HEK293 (cell line): ENCODE results near the gene DEFB128.
A peak's percentile ranks its signal among the peaks of the same experiment; 100 is the strongest.

ENCODE experiments used
- CTCF ChIA-PET: fragments of 350-600 bp; formaldehyde crosslinking; extraction: SDS; loops from one replicate; lab custom pipeline; 2021; ENCODE audit warnings: antibody characterized with exemption; lab: Yijun Ruan, JAX
- POLR2A ChIA-PET: fragments of 300-600 bp; formaldehyde crosslinking; extraction: SDS; loops from one replicate; lab custom pipeline; 2020; ENCODE audit warnings: antibody characterized with exemption, inconsistent platforms; lab: Yijun Ruan, JAX
- H3K27ac ChIP-seq: fragments of 200-500 bp; sonication (Bioruptor generic); 2 replicates; pipeline ENCODE4 v1.5.1; 2014; ENCODE audit warnings: low read depth, low read length, control low read depth, inconsistent platforms; ENCODE audit errors: extremely low read depth
- H3K36me3 ChIP-seq, 2 experiments: fragments of 200-500 bp in 1 of 2; sonication (Bioruptor generic) in 1 of 2; 1 replicate in 1 of 2; 2 replicates in 1 of 2; pipeline ENCODE4 v1.5.1; 2014 to 2017; ENCODE audit warnings: inconsistent platforms in 2 of 2, low read length in 2 of 2; ENCODE audit not compliant: control insufficient read depth in 2 of 2, insufficient read depth in 1 of 2
- H3K4me1 ChIP-seq: fragments of 200-500 bp; sonication (Bioruptor generic); 2 replicates; pipeline ENCODE4 v1.5.1; 2014; ENCODE audit warnings: mild to moderate bottlenecking, low read length, inconsistent platforms; ENCODE audit not compliant: control insufficient read depth, insufficient read depth
- H3K4me3 ChIP-seq: 2 replicates; pipeline ENCODE4 v1.5.1; 2011; ENCODE audit warnings: low read depth, mild to moderate bottlenecking, control low read depth, low read length, moderate library complexity
- H3K9me3 ChIP-seq: fragments of 200-500 bp; sonication (Bioruptor generic); 2 replicates; pipeline ENCODE4 v1.5.1; 2014; ENCODE audit warnings: low read depth, low read length, inconsistent platforms; ENCODE audit not compliant: control insufficient read depth, insufficient read depth
- ATF2 ChIP-seq: fragments of 450-650 bp; formaldehyde crosslinking; IDR thresholded peaks from 2 replicates; pipeline ENCODE4 v1.5.1; 2016; ENCODE audit warnings: missing biosample characterization, missing genetic modification characterization, low read depth
- CTCF ChIP-seq: fragments of 450-650 bp; formaldehyde crosslinking; IDR thresholded peaks from 2 replicates; pipeline ENCODE4 v1.5.1; 2016; ENCODE audit warnings: missing biosample characterization, missing genetic modification characterization
- RBAK ChIP-seq: fragments of 450-650 bp; formaldehyde crosslinking; IDR thresholded peaks from 2 replicates; pipeline ENCODE4 v1.5.1; 2016; ENCODE audit warnings: missing biosample characterization, missing genetic modification characterization
- SP2 ChIP-seq: fragments of 450-650 bp; formaldehyde crosslinking; IDR thresholded peaks from 2 replicates; pipeline ENCODE4 v1.5.1; 2016; ENCODE audit warnings: missing biosample characterization, missing genetic modification characterization
- ZBTB21 ChIP-seq: fragments of 450-650 bp; formaldehyde crosslinking; IDR thresholded peaks from 2 replicates; pipeline ENCODE4 v1.5.1; 2017; ENCODE audit warnings: missing biosample characterization, missing genetic modification characterization
- ZBTB7A ChIP-seq: fragments of 450-650 bp; formaldehyde crosslinking; IDR thresholded peaks from 2 replicates; pipeline ENCODE4 v1.5.1; 2016; ENCODE audit warnings: low read depth, missing biosample characterization, missing genetic modification characterization
- ZNF133 ChIP-seq: fragments of 450-650 bp; formaldehyde crosslinking; IDR thresholded peaks from 2 replicates; pipeline ENCODE4 v1.5.1; 2016; ENCODE audit warnings: missing biosample characterization, missing genetic modification characterization
- ZNF146 ChIP-seq: fragments of 450-650 bp; formaldehyde crosslinking; IDR thresholded peaks from 2 replicates; pipeline ENCODE4 v1.5.1; 2016; ENCODE audit warnings: missing biosample characterization, missing genetic modification characterization
- ZNF184 ChIP-seq: fragments of 450-650 bp; IDR thresholded peaks from 2 replicates; pipeline ENCODE4 v1.5.1; 2018; ENCODE audit warnings: missing biosample characterization, mild to moderate bottlenecking, missing genetic modification characterization
- ZNF248 ChIP-seq: fragments of 450-650 bp; formaldehyde crosslinking; IDR thresholded peaks from 2 replicates; pipeline ENCODE4 v1.5.1; 2017; ENCODE audit warnings: missing biosample characterization, missing genetic modification characterization
- ZNF654 ChIP-seq: fragments of 450-650 bp; formaldehyde crosslinking; IDR thresholded peaks from 2 replicates; pipeline ENCODE4 v1.5.1; 2016; ENCODE audit warnings: low read depth, missing biosample characterization, missing genetic modification characterization
- ZNF664 ChIP-seq: fragments of 450-650 bp; formaldehyde crosslinking; IDR thresholded peaks from 2 replicates; pipeline ENCODE4 v1.5.1; 2016; ENCODE audit warnings: missing biosample characterization, missing genetic modification characterization
- ZNF670 ChIP-seq: fragments of 450-650 bp; formaldehyde crosslinking; IDR thresholded peaks from 2 replicates; pipeline ENCODE4 v1.5.1; 2016; ENCODE audit warnings: missing biosample characterization, missing genetic modification characterization, low read depth
- ZNF768 ChIP-seq: fragments of 450-650 bp; formaldehyde crosslinking; IDR thresholded peaks from 2 replicates; pipeline ENCODE4 v1.5.1; 2018; ENCODE audit warnings: missing biosample characterization, mild to moderate bottlenecking, missing genetic modification characterization
- TF ChIP-seq, protein P1 (sequence below): fragments of 450-650 bp; formaldehyde crosslinking; IDR thresholded peaks from 2 replicates; pipeline ENCODE4 v1.5.1; 2016; ENCODE audit warnings: missing biosample characterization, missing genetic modification characterization

Gene DEFB128

DNA sequence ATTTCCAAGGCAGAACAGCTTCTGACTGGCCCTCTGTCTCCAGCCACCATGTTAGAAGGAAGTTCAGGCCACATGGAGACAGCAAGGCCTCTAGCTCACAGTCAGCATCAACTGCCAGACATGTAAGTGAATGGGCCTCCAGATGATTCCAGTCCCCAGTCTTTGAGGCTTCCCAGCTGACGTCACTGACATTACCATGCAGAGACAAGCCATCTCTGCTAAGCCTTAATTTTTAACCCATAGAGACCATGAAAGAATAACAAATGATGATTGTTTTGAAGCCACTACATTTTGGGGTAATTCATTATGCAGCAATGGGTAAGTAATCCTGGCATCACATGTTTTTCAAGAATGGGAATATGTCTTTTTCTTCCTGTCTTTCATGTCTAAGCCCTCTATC, 26.3 kb upstream of the DEFB128 start (continued):
- TF ChIP-seq RBAK (tag by site-specific recombination) = no peak
- TF ChIP-seq SP2 = no peak
- no peak for TF ChIP-seq ZNF768
- TF ChIP-seq ZNF670 = no peak
- TF ChIP-seq ZNF133 (tag by site-specific recombination) = no peak

- Histone ChIP-seq H3K36me3 (no peaks in the 10 kb centered on the region), H3K4me3 (no peak overlapping the region), H3K27ac (no peak overlapping the region), H3K4me1 (no peaks in the 10 kb centered on the region), H3K9me3 (no peaks in the 10 kb centered on the region)
- TF ChIP-seq ZNF146 (no peak), ZBTB7A (tag by site-specific recombination) (no peak), CTCF (tag by site-specific recombination) (no peak), ZNF654 (tag by site-specific recombination) (no peak), ZNF664 (tag by site-specific recombination) (no peak), ZNF248 (no peak), ZBTB21 (no peak)
- ChIA-PET POLR2A (no interaction called here), CTCF (interaction anchor here (0.6 to 1.9 kb wide), 5 partner anchors 19 to 139 kb away, joined by 3 to 6 read pairs (median 4); partner anchors contain the start of gene DEFB132)
These were observed 24.9 kb upstream of the DEFB128 start for GRCh38 chr20:214383-214782.

GRCh38 chr20:210809-211502, 21.4 kb upstream of the DEFB128 start:
- TF ChIP-seq ATF2 (tag by site-specific recombination) = 0 out of 2 replicates have a peak, but pooled peaks have one; percentile 8
- TF ChIP-seq, protein P1, sequence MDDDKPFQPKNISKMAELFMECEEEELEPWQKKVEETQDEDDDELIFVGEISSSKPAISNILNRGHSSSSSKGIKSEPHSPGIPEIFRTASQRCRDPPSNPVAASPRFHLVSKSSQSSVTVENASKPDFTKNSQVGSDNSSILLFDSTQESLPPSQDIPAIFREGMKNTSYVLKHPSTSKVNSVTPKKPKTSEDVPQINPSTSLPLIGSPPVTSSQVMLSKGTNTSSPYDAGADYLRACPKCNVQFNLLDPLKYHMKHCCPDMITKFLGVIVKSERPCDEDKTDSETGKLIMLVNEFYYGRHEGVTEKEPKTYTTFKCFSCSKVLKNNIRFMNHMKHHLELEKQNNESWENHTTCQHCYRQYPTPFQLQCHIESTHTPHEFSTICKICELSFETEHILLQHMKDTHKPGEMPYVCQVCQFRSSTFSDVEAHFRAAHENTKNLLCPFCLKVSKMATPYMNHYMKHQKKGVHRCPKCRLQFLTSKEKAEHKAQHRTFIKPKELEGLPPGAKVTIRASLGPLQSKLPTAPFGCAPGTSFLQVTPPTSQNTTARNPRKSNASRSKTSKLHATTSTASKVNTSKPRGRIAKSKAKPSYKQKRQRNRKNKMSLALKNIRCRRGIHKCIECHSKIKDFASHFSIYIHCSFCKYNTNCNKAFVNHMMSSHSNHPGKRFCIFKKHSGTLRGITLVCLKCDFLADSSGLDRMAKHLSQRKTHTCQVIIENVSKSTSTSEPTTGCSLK = no peak
- TF ChIP-seq ZNF184 = no peak

More at GRCh38 chr20:210809-211502, 21.4 kb upstream of the DEFB128 start:
- ChIA-PET POLR2A (interaction anchor here (0.5 kb wide), 1 partner anchor 20 kb away, joined by 3 read pairs; no protein-coding TSS in a partner anchor), CTCF (interaction anchor here (0.6 to 2.5 kb wide), 5 partner anchors 9 to 101 kb away, joined by 3 to 16 read pairs (median 3); no protein-coding TSS in a partner anchor)
- H3K36me3 ChIP-seq = no peaks in the 10 kb centered on the region
- no peak overlapping the region for H3K27ac ChIP-seq
- H3K4me3 ChIP-seq = no peak overlapping the region
- no peaks in the 10 kb centered on the region for H3K4me1 ChIP-seq
- H3K9me3 ChIP-seq = no peaks in the 10 kb centered on the region
